GM12864 (cell line): ENCODE measurements around the gene DPYSL5.

ENCODE experiments used
- DNase-seq: peaks from one replicate; pipeline ENCODE4 v3.0.0-alpha.2; 2011; ENCODE audit warnings: low read depth
- H3K4me3 ChIP-seq: 2 replicates; pipeline ENCODE4 v1.5.1; 2011; ENCODE audit warnings: mild to moderate bottlenecking, low read depth, low read length, control low read depth
- TF ChIP-seq, protein P1 (sequence below): IDR thresholded peaks from 2 replicates; pipeline ENCODE4 v1.5.1; 2011; ENCODE audit warnings: low read depth, mild to moderate bottlenecking, moderate library complexity, low read length, control low read depth, inconsistent platforms; ENCODE audit errors: missing control alignments

Gene DPYSL5

DNA sequence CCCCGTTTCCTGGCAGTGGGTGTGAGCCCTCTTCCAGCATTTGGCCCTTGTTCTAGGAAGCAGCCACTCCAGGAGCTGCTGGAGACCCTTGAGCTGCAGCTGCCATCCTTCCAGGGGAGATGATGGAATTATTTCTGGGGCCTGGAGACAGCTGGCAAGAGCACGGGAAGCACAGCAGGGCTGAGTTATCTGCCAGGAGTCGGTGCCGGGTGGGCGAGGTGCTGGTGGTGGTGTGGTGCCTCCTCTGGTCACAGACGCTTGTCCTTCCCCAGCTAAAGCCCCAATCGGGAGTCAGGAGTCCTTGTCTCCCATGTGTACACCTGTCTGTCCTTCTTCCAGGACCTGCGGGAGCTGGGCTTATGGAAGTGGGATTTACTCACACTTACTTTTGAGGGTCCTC is 36.0 kb downstream of the DPYSL5 start:
- no peak overlapping the region for H3K4me3 ChIP-seq
- no peak for DNase-seq
- TF ChIP-seq, protein P1, sequence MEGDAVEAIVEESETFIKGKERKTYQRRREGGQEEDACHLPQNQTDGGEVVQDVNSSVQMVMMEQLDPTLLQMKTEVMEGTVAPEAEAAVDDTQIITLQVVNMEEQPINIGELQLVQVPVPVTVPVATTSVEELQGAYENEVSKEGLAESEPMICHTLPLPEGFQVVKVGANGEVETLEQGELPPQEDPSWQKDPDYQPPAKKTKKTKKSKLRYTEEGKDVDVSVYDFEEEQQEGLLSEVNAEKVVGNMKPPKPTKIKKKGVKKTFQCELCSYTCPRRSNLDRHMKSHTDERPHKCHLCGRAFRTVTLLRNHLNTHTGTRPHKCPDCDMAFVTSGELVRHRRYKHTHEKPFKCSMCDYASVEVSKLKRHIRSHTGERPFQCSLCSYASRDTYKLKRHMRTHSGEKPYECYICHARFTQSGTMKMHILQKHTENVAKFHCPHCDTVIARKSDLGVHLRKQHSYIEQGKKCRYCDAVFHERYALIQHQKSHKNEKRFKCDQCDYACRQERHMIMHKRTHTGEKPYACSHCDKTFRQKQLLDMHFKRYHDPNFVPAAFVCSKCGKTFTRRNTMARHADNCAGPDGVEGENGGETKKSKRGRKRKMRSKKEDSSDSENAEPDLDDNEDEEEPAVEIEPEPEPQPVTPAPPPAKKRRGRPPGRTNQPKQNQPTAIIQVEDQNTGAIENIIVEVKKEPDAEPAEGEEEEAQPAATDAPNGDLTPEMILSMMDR, result no peak

DNA sequence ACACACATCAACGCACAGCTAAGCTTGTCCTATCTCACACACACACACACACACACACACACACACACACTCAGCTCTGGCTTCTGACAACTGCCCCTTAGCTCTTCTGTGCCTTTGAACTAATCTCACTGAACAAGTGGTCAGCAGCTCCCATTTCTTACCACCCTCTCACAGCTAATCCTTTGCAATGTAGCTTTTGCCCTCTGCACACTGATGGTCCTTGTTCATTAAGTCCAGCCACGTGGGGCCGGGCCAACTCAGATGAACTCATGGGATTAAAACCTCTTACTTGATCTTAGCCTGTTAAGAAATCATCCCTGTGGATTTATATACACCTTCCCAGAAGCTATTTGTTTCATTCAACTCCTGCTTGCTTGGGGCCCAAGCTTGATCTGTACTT is 36.6 kb downstream of the DPYSL5 start:
- no peak overlapping the region for H3K4me3 ChIP-seq
- no peak for DNase-seq
- TF ChIP-seq, protein P1, result no peak

DNA sequence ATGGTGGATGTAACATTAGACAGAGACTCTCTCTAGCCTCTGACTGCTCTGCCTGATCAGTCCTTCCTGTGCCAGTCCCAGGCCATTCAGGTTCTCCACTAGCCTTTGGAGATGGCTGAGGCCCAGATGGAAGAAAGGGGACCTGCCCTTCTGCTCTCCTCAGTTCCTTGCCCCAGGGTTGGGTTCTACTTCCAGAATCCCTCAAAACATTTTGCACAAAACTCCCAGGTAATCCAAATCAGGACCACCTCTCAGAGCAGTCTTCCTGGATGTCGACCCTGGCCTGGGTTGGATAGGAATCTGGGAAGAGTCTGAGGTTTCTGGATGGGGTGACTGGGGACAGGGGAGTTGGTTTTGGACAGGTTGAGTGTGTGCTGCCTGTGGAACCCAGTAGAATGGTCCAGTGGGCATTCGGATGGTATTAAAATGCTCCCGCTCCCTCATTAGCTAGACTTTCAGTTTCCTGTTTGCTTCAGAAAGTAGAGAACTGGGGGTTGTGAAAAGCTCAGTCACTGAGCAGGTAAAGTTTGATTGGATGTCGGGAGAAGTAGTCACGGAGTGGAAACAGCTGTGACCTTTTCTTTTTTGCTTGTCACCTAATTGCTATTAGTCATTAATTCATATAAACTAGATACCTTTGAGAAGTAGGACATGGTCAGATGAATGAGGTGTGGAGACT is 37.9 kb downstream of the DPYSL5 start:
- DNase-seq, result no peak
- TF ChIP-seq, protein P1, result no peak
- no peak overlapping the region for H3K4me3 ChIP-seq

DNA sequence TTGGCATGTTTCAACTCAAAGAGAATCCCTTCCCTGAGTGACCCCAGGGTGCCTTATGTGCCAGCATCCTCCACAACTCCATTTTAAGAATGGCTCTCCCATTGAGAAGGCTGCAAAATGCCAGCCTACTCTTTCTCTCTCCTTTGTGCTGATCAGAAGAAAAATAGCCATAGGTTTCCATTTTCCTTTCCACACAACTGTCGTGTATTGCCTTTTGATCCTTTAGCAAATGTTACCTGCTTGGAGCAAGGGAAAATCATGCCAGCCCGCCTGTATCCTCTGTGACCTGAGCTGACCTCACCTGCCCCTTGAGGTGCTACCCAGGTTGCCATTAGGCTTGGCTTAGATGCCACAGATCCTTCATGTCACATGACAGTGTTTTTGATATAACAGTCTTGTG is 38.8 kb downstream of the DPYSL5 start:
- H3K4me3 ChIP-seq, result no peak overlapping the region
- DNase-seq, result no peak
- TF ChIP-seq, protein P1, result no peak

DNA sequence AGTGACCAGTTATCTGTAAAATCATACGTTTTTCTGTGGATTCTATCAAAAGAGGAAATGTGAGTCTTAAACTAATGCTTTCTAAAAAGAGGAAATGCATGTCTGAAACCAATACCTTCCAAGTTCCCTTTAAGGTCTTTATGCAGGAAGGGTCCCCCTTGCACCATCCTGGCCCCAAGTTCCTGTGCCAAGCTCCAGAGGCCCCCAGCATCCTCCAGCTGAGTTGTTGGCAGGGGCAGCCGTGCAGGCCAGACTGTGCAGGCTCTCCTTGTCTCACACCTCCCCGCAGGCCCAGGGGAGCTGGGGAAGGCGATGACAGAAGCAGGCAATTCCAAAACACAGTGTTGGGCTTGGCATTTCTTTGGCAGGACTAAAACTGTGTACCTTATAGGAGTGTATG is 39.2 kb downstream of the DPYSL5 start:
- no peak for DNase-seq
- TF ChIP-seq, protein P1, result no peak
- H3K4me3 ChIP-seq, result no peak overlapping the region

DNA sequence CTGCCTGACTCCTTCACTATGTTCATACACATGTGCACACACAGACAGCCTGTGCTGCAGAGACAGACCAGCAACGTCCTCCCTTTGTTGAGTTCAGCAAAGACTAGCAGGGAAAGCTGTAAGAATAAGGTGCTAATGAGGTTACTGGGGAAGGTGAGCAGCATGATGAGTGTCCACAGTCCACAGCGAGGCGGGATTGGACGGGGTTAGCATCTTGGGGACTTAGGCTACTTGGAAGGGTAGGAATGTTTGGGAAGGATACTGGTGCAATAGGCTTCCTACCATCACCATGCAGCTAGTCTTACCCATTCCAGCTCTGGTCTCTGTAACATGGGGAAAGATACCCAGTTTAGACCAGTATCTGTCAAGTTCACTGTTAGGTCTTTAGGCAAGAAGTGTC is 41.9 kb downstream of the DPYSL5 start:
- no peak overlapping the region for H3K4me3 ChIP-seq
- TF ChIP-seq, protein P1, result no peak
- DNase-seq, result no peak

DNA sequence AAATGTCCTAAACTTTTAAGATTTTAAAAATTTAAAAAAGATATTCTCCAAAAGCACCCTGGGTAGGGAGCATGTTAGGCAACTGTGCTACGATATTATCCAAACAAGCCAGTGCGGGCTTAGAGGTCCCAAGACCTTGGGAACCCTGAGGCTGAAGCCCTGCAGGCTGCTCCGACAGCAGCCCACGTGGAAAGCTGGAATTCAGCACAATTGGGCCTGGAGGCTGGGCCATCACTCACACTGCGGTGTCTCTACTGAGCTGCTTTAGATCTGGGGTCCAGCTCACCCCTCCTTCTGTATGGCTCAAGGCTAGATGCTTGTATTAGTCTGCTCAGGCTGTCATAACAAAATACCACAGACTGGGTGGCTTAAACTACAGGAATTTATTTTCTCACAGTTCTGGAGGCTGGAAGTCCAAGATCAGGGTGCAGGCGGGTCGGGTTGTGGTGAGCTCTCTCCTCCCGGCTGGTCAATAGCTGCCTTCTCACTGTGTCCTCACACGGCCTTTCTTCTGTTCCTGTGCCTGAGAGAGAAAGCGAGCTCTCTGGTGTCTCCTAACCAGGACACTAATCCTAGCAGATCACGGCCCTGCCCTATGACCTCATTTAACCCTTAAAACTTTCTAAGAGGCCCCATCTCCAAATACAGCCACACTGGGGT is 42.5 kb downstream of the DPYSL5 start:
- no peak overlapping the region for H3K4me3 ChIP-seq
- no peak for DNase-seq
- TF ChIP-seq, protein P1, result no peak
